HEK293 (cell line): Measurements from ENCODE around the gene LBH.

Experiments
- CTCF ChIA-PET: fragments of 350-600 bp; formaldehyde crosslinking; extraction: SDS; loops from one replicate; lab custom pipeline; 2021; ENCODE audit warnings: antibody characterized with exemption; lab: Yijun Ruan, JAX
- POLR2A ChIA-PET: fragments of 300-600 bp; formaldehyde crosslinking; extraction: SDS; loops from one replicate; lab custom pipeline; 2020; ENCODE audit warnings: antibody characterized with exemption, inconsistent platforms; lab: Yijun Ruan, JAX
- H3K27ac ChIP-seq: fragments of 200-500 bp; sonication (Bioruptor generic); 2 replicates; pipeline ENCODE4 v1.5.1; 2014; ENCODE audit warnings: low read depth, low read length, control low read depth, inconsistent platforms; ENCODE audit errors: extremely low read depth
- H3K36me3 ChIP-seq, 2 experiments: fragments of 200-500 bp in 1 of 2; sonication (Bioruptor generic) in 1 of 2; 1 replicate in 1 of 2; 2 replicates in 1 of 2; pipeline ENCODE4 v1.5.1; 2014 to 2017; ENCODE audit warnings: inconsistent platforms in 2 of 2, low read length in 2 of 2; ENCODE audit not compliant: control insufficient read depth in 2 of 2, insufficient read depth in 1 of 2
- H3K4me1 ChIP-seq: fragments of 200-500 bp; sonication (Bioruptor generic); 2 replicates; pipeline ENCODE4 v1.5.1; 2014; ENCODE audit warnings: mild to moderate bottlenecking, low read length, inconsistent platforms; ENCODE audit not compliant: control insufficient read depth, insufficient read depth
- H3K4me3 ChIP-seq: 2 replicates; pipeline ENCODE4 v1.5.1; 2011; ENCODE audit warnings: low read depth, mild to moderate bottlenecking, control low read depth, low read length, moderate library complexity
- H3K9me3 ChIP-seq: fragments of 200-500 bp; sonication (Bioruptor generic); 2 replicates; pipeline ENCODE4 v1.5.1; 2014; ENCODE audit warnings: low read depth, low read length, inconsistent platforms; ENCODE audit not compliant: control insufficient read depth, insufficient read depth
- GLI4 ChIP-seq: fragments of 450-650 bp; formaldehyde crosslinking; IDR thresholded peaks from 2 replicates; pipeline ENCODE4 v1.5.1; 2016; ENCODE audit warnings: missing biosample characterization, missing genetic modification characterization
- SALL2 ChIP-seq: fragments of 450-650 bp; formaldehyde crosslinking; IDR thresholded peaks from 2 replicates; pipeline ENCODE4 v1.5.0; 2017; ENCODE audit warnings: missing biosample characterization, mild to moderate bottlenecking, missing genetic modification characterization, borderline replicate concordance
- ZBTB11 ChIP-seq: fragments of 450-650 bp; formaldehyde crosslinking; conservative IDR thresholded peaks from 2 replicates; pipeline ENCODE4 v1.5.1; 2016; ENCODE audit warnings: low read depth, missing biosample characterization, missing genetic modification characterization
- ZBTB8A ChIP-seq: fragments of 450-650 bp; formaldehyde crosslinking; IDR thresholded peaks from 2 replicates; pipeline ENCODE4 v1.5.1; 2016; ENCODE audit warnings: missing biosample characterization, missing genetic modification characterization
- ZNF140 ChIP-seq: fragments of 450-650 bp; formaldehyde crosslinking; IDR thresholded peaks from 2 replicates; pipeline ENCODE4 v1.5.1; 2016; ENCODE audit warnings: missing biosample characterization, missing genetic modification characterization
- ZNF157 ChIP-seq: fragments of 450-650 bp; formaldehyde crosslinking; IDR thresholded peaks from 2 replicates; pipeline ENCODE4 v1.5.1; 2016; ENCODE audit warnings: missing biosample characterization, missing genetic modification characterization
- ZNF174 ChIP-seq: fragments of 450-650 bp; formaldehyde crosslinking; IDR thresholded peaks from 2 replicates; pipeline ENCODE4 v1.5.0; 2017; ENCODE audit warnings: missing biosample characterization, mild to moderate bottlenecking, missing genetic modification characterization
- ZNF202 ChIP-seq: fragments of 450-650 bp; formaldehyde crosslinking; IDR thresholded peaks from 2 replicates; pipeline ENCODE4 v1.5.1; 2016; ENCODE audit warnings: missing biosample characterization, missing genetic modification characterization, borderline replicate concordance
- ZNF324 ChIP-seq: fragments of 450-650 bp; formaldehyde crosslinking; IDR thresholded peaks from 2 replicates; pipeline ENCODE4 v1.5.1; 2016; ENCODE audit warnings: missing biosample characterization, missing genetic modification characterization
- ZNF394 ChIP-seq: fragments of 450-650 bp; formaldehyde crosslinking; IDR thresholded peaks from 2 replicates; pipeline ENCODE4 v1.5.1; 2016; ENCODE audit warnings: missing biosample characterization, missing genetic modification characterization, mild to moderate bottlenecking, moderate library complexity, borderline replicate concordance
- ZNF426 ChIP-seq: fragments of 450-650 bp; formaldehyde crosslinking; IDR thresholded peaks from 2 replicates; pipeline ENCODE4 v1.5.1; 2017; ENCODE audit warnings: missing biosample characterization, missing genetic modification characterization, mild to moderate bottlenecking, inconsistent platforms, moderate library complexity
- ZNF518A ChIP-seq: fragments of 450-650 bp; formaldehyde crosslinking; conservative IDR thresholded peaks from 2 replicates; pipeline ENCODE4 v1.5.1; 2016; ENCODE audit warnings: low read depth, missing biosample characterization, missing genetic modification characterization
- ZNF555 ChIP-seq: fragments of 450-650 bp; formaldehyde crosslinking; conservative IDR thresholded peaks from 2 replicates; pipeline ENCODE4 v1.5.1; 2017; ENCODE audit warnings: missing biosample characterization, mild to moderate bottlenecking, missing genetic modification characterization, inconsistent platforms
- ZNF560 ChIP-seq: fragments of 450-650 bp; formaldehyde crosslinking; IDR thresholded peaks from 2 replicates; pipeline ENCODE4 v1.5.1; 2017; ENCODE audit warnings: missing biosample characterization, missing genetic modification characterization, borderline replicate concordance
- ZNF623 ChIP-seq: fragments of 450-650 bp; formaldehyde crosslinking; IDR thresholded peaks from 2 replicates; pipeline ENCODE4 v1.5.1; 2016; ENCODE audit warnings: missing biosample characterization, missing genetic modification characterization
- ZNF626 ChIP-seq: fragments of 450-650 bp; sonication (Bioruptor Pico); formaldehyde crosslinking; IDR thresholded peaks from 2 replicates; pipeline ENCODE4 v1.5.1; 2018; ENCODE audit warnings: missing biosample characterization, missing genetic modification characterization, inconsistent platforms
- ZNF654 ChIP-seq: fragments of 450-650 bp; formaldehyde crosslinking; IDR thresholded peaks from 2 replicates; pipeline ENCODE4 v1.5.1; 2016; ENCODE audit warnings: low read depth, missing biosample characterization, missing genetic modification characterization
- TF ChIP-seq, protein P1 (sequence below): fragments of 450-650 bp; formaldehyde crosslinking; IDR thresholded peaks from 2 replicates; pipeline ENCODE4 v1.5.1; 2016; ENCODE audit warnings: missing biosample characterization, missing genetic modification characterization

The LBH gene

DNA sequence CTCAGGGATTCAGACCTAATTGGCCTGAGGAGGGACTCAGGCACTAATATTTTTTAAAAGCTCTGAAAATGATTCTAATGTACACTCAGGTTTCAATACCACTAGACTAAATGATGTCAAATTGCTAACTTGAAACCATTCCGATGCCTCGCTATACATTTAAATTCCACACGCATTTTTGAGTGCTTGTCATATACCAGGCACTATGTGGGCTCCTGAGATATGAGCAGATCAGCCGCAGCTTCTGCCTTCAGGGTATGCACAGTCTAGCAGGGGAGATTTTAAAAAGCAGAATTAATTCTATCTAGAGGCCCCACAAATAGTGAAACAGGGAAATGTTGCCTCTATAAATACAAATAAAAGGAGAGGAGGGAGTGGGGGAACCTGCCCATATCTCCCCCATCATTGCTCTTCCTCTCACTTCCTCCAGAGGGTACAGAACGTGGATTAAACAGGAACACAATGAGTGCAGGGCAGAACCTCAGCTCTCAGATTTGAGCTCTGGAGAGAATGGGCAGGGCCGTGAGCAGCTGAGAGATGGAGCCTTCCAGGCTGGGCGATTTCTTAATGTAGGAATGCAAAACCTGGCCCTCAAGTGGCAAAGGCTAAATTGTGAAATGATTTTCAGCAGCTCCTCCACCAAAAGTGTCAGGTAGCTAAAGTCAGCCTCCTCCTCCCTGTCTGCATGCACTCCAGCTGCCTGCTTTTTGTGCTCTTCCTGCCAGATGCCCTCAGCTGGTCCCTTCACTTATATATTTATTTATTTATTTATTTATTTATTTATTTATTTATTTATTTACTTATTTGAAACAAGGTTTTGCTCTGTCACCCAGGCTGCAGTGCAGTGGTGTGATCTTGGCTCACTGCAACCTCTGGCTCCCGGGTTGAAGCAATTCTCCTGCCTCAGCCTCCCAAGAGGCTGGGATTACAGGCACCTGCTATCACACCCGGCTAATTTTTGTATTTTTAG, 24.6 kb upstream of the LBH start:
- H3K4me1 ChIP-seq = no peaks in the 10 kb centered on the region
- TF ChIP-seq ZNF394 (peak; percentile 77; the same call in 1 of the 2 replicates), ZNF560 (0 out of 2 replicates have a peak, but pooled peaks have one; percentile 10), ZNF202 (tag by site-specific recombination) (no peak), SALL2 (no peak), ZNF518A (tag by site-specific recombination) (peak; percentile 67; the same call in 1 of the 2 replicates), ZNF555 (tag by site-specific recombination) (peak; percentile 46), ZNF157 (tag by site-specific recombination) (no peak), ZNF426 (tag by site-specific recombination) (peak; percentile 57), ZNF140 (tag by site-specific recombination) (peak; percentile 55), ZBTB11 (tag by site-specific recombination) (peak; percentile 43), ZNF174 (tag by site-specific recombination) (no peak), ZNF623 (peak; percentile 53; the same call in 1 of the 2 replicates), ZNF654 (tag by site-specific recombination) (0 out of 2 replicates have a peak, but pooled peaks have one; percentile 9), ZBTB8A (tag by site-specific recombination) (peak; percentile 26; the same call in 1 of the 2 replicates)
- TF ChIP-seq, all 188 proteins: peak for 10
- ChIA-PET POLR2A (interaction anchor here (2.8 kb wide), 1 partner anchor 27 kb away, joined by 11 read pairs; no protein-coding TSS in a partner anchor), CTCF (interaction anchor here (0.5 to 8.0 kb wide), 16 partner anchors 14 to 606 kb away, joined by 3 to 272 read pairs (median 3); no protein-coding TSS in a partner anchor)
- no peak overlapping the region for H3K27ac ChIP-seq
- H3K9me3 ChIP-seq = no peaks in the 10 kb centered on the region
- H3K36me3 ChIP-seq = no peaks in the 10 kb centered on the region
- no peak overlapping the region for H3K4me3 ChIP-seq

GRCh38 chr2:30208453-30208852, 22.9 kb upstream of the LBH start:
- Histone ChIP-seq H3K4me1 (no peaks in the 10 kb centered on the region), H3K27ac (no peak overlapping the region), H3K9me3 (no peaks in the 10 kb centered on the region), H3K4me3 (no peak overlapping the region), H3K36me3 (no peaks in the 10 kb centered on the region)
- ChIA-PET CTCF (interaction anchor here (0.6 to 8.0 kb wide), 53 partner anchors 9 to 972 kb away, joined by 3 to 272 read pairs (median 4); partner anchors contain the start of genes LBH and LCLAT1), POLR2A (interaction anchor here (2.8 kb wide), 1 partner anchor 25 kb away, joined by 11 read pairs; no protein-coding TSS in a partner anchor)
- TF ChIP-seq ZNF324 (tag by site-specific recombination) (no peak), ZBTB11 (tag by site-specific recombination) (no peak), GLI4 (tag by site-specific recombination) (no peak), ZNF626 (tag by site-specific recombination) (no peak)
- TF ChIP-seq, protein P1, sequence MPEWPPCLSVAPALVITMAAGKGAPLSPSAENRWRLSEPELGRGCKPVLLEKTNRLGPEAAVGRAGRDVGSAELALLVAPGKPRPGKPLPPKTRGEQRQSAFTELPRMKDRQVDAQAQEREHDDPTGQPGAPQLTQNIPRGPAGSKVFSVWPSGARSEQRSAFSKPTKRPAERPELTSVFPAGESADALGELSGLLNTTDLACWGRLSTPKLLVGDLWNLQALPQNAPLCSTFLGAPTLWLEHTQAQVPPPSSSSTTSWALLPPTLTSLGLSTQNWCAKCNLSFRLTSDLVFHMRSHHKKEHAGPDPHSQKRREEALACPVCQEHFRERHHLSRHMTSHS (tag by site-specific recombination) = no peak
